ENCODE results near the gene MAP3K14. TPM values are rescaled to one million over a fixed set of nuclear protein-coding genes. Genes with fewer than 3 reads are reported as not detected.
"Not testable (repeated sequence)": the region's sequence is repeated elsewhere in the genome, so short reads cannot be mapped to it uniquely, and the experiment has no call there.

The MAP3K14 gene
- total RNA-seq, 2 donors from 2014 or later: 12.5 to 16.1 TPM

DNA sequence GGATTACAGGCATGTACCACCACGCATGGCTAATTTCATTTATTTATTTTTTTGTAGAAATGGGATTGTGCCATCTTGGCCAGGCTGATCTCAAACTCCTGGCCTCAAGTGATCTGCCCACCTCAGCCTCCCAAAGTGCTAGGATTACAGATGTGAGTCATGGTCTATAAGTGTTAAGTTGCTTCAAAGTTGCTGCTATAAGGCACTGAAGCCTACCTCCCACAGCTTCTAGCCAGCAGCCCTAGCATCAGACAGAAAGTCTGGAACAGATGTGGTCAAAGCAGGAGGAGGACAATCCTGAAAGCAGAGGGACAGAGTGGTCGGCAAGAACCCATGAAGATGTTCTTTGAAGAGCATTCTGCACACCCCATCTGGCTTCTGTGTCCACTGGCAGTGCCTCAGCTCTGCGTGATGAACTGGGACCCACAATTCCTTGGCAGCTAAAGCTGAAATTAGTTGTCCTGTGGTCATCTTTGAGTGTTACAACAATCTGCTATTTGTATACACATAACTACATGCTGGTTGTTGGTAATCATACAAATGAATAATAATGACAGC, 11.2 kb downstream of the MAP3K14 start:
- intact Hi-C loops (cut with DNase I): no loop called here
- 62% methylated on average over 3 of the region's 3 CpGs for WGBS
- DNase-seq (ENCODE audit: low spot score): no peak
- Histone ChIP-seq H3K27ac (peak overlapping the region in 1 of 2 donors; percentile 76), H3K9me3 (no peaks in the 10 kb centered on the region), H3K4me3 (no peak overlapping the region), H3K4me1 (replicated peaks) (peaks cover 12% of the 10 kb centered on the region), H3K36me3 (no peaks in the 10 kb centered on the region), H3K27me3 (replicated peaks; ENCODE audit: insufficient read depth) (no peaks in the 10 kb centered on the region)
- TF ChIP-seq POLR2AphosphoS5 (IDR thresholded peaks at IDR 0.05) (no peak), POLR2A (IDR thresholded peaks at IDR 0.05) (no peak)
- TF ChIP-seq, protein P1, sequence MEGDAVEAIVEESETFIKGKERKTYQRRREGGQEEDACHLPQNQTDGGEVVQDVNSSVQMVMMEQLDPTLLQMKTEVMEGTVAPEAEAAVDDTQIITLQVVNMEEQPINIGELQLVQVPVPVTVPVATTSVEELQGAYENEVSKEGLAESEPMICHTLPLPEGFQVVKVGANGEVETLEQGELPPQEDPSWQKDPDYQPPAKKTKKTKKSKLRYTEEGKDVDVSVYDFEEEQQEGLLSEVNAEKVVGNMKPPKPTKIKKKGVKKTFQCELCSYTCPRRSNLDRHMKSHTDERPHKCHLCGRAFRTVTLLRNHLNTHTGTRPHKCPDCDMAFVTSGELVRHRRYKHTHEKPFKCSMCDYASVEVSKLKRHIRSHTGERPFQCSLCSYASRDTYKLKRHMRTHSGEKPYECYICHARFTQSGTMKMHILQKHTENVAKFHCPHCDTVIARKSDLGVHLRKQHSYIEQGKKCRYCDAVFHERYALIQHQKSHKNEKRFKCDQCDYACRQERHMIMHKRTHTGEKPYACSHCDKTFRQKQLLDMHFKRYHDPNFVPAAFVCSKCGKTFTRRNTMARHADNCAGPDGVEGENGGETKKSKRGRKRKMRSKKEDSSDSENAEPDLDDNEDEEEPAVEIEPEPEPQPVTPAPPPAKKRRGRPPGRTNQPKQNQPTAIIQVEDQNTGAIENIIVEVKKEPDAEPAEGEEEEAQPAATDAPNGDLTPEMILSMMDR (IDR thresholded peaks at IDR 0.05): no peak

GRCh38 chr17:45302649-45303173, 14.1 kb downstream of the MAP3K14 start:
- H3K36me3 ChIP-seq: no peaks in the 10 kb centered on the region
- H3K27ac ChIP-seq: peak overlapping the region; percentile 41 to 56
- no peaks in the 10 kb centered on the region for H3K27me3 ChIP-seq (replicated peaks; ENCODE audit: insufficient read depth)
- H3K4me1 ChIP-seq (replicated peaks): peaks cover 3% of the 10 kb centered on the region
- no peak overlapping the region for H3K4me3 ChIP-seq
- intact Hi-C loops (cut with DNase I): no loop called here
- DNase-seq (ENCODE audit: low spot score): no peak
- no peaks in the 10 kb centered on the region for H3K9me3 ChIP-seq
- TF ChIP-seq, protein P1 (IDR thresholded peaks at IDR 0.05): no peak
- TF ChIP-seq POLR2AphosphoS5 (IDR thresholded peaks at IDR 0.05): peak; percentile 43
- TF ChIP-seq POLR2A (IDR thresholded peaks at IDR 0.05): no peak
- WGBS: 56% methylated on average over 10 of the region's 10 CpGs

DNA sequence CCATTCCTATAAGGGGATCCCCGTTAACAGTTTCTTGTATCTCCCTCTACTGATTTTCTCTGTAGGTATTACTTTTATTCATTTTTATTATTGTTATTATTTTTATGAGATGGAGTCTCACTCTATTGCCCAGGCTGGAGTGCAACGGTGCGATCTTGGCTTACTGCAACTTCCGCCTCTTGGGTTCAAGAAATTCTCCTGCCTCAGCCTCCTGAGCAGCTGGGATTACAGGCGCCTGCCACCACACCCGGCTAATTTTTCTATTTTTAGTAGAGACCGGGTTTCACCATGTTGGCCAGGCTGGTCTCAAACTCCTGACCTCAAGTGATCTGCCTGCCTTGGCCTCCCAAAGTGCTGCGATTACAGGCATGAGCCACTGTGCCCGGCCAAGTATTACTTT, 14.6 kb downstream of the MAP3K14 start:
- H3K27me3 ChIP-seq (replicated peaks; ENCODE audit: insufficient read depth); intact Hi-C loops (cut with DNase I); DNase-seq (ENCODE audit: low spot score); H3K36me3 ChIP-seq; H3K9me3 ChIP-seq; H3K4me1 ChIP-seq (replicated peaks); H3K4me3 ChIP-seq: not testable (repeated sequence)
- 84% methylated on average over 9 of the region's 9 CpGs for WGBS
- peak overlapping the region; percentile 41 to 56 for H3K27ac ChIP-seq

GRCh38 chr17:45301674-45302073, 15.1 kb downstream of the MAP3K14 start:
- Histone ChIP-seq H3K27me3 (replicated peaks; ENCODE audit: insufficient read depth) (no peaks in the 10 kb centered on the region), H3K27ac (peak overlapping the region in 1 of 2 donors; percentile 56), H3K36me3 (no peaks in the 10 kb centered on the region), H3K4me1 (replicated peaks) (peaks cover 7% of the 10 kb centered on the region), H3K4me3 (no peak overlapping the region), H3K9me3 (no peaks in the 10 kb centered on the region)
- DNase-seq (ENCODE audit: low spot score): no peak
- 93% methylated on average over 4 of the region's 4 CpGs for WGBS
- TF ChIP-seq, protein P1 (IDR thresholded peaks at IDR 0.05): no peak
- TF ChIP-seq POLR2AphosphoS5 (IDR thresholded peaks at IDR 0.05) (no peak), POLR2A (IDR thresholded peaks at IDR 0.05) (no peak)
- intact Hi-C loops (cut with DNase I): no loop called here

GRCh38 chr17:45300060-45300751, 16.6 kb downstream of the MAP3K14 start:
- no peak for TF ChIP-seq POLR2A (IDR thresholded peaks at IDR 0.05)
- TF ChIP-seq, protein P1 (IDR thresholded peaks at IDR 0.05): no peak
- TF ChIP-seq POLR2AphosphoS5 (IDR thresholded peaks at IDR 0.05): no peak
- WGBS: 72% methylated on average over 7 of the region's 7 CpGs

More at GRCh38 chr17:45300060-45300751, 16.6 kb downstream of the MAP3K14 start:
- intact Hi-C loops (cut with DNase I): no loop called here
- no peak overlapping the region for H3K4me3 ChIP-seq
- H3K36me3 ChIP-seq: no peaks in the 10 kb centered on the region
- peak overlapping the region in 1 of 2 donors; percentile 3 for H3K27ac ChIP-seq
- H3K27me3 ChIP-seq (replicated peaks; ENCODE audit: insufficient read depth): no peaks in the 10 kb centered on the region
- DNase-seq (ENCODE audit: low spot score): no peak
- H3K9me3 ChIP-seq: no peaks in the 10 kb centered on the region
- H3K4me1 ChIP-seq (replicated peaks): peaks cover 17% of the 10 kb centered on the region

All from prostate gland (tissue), 2 donors.